ENCODE data around the gene RRP1.

The RRP1 gene

DNA sequence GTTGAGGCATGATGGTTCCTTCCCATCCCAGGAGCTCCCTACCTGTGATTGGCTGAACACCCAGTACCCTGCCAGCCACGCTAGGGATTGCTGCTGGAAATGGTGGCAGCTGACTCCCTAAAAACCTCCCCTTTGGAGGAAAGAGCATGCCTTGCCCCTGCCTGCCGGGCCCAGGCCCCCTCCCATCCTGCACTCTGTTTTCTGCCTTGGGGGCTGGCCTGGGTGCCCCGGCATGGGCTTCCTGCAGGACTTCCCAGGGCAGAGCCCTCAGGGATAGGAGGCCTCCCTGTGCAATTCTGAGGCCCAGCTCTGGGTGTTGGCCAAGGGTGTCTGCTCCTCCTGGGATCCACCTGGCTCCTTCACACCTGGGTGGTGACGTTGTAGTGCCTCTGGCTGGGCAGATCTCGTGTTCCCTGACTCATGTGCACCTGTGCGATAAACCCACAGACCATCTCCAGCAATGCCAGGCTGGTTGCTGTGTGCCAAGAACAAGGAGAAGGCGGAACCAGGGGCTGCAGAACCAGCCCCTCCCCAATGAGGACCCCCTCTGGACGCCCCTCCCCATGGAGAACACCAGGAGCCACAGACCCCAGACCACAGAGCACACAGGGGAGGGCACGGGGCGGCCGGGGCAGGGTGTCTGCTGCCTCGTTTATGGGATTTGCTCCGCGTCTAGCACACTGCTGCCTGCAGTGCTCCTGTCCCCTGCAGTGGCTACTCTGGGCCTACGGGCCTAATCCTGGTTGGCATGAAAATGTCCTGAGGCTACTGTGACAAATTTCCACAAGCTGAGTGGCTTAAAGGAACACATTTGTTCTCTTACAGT, 26.9 kb upstream of the RRP1 start:
- Histone ChIP-seq H3K36me3 (ENCODE audit: control insufficient read depth, insufficient read depth, low read length) (peaks cover 11% of the 10 kb centered on the region), H3K4me3 (ENCODE audit: low read depth, low read length) (no peak overlapping the region), H3K9me3 (ENCODE audit: control insufficient read depth, insufficient read depth, low read length) (no peaks in the 10 kb centered on the region), H3K9ac (ENCODE audit: low read depth, low read length) (no peak overlapping the region), H3K4me1 (ENCODE audit: control insufficient read depth, insufficient read depth, low read length) (no peaks in the 10 kb centered on the region), H3K27me3 (ENCODE audit: control insufficient read depth, insufficient read depth, low read length) (no peaks in the 10 kb centered on the region)

DNA sequence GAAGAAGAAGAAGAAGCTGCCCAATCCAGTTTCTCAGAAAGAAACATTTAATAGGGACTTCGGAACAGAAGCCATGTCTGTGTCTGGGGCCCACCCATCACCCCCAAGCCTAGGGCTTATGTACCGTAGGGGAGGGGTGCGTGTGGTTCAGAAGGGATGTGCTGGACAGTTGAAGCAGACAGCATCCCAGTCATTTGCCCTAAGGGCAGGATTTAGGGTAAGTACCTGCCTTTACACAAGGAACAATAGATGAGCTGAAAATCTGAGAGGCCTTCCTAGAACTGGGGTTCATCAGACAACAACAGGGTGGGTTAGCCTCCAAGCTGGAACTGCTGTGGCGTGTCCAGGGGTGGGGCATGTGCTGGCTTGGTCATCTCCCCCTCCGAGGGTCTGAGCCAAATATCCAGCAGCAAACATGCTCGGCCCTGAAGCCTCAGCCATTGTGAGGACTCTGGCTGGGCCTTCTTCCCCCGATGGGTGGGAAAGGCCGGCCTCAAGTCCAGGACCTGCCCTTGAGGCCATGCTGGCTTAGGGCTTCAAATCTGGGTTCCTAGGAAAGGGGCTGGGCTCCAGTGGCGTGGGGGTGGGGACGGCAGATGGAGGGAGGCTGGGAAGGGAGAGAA, 25.4 kb upstream of the RRP1 start:
- H3K4me1 ChIP-seq (ENCODE audit: control insufficient read depth, insufficient read depth, low read length) = no peaks in the 10 kb centered on the region
- H3K4me3 ChIP-seq (ENCODE audit: low read depth, low read length) = no peak overlapping the region
- no peak overlapping the region for H3K9ac ChIP-seq (ENCODE audit: low read depth, low read length)
- H3K9me3 ChIP-seq (ENCODE audit: control insufficient read depth, insufficient read depth, low read length) = no peaks in the 10 kb centered on the region
- peaks cover 6% of the 10 kb centered on the region for H3K36me3 ChIP-seq (ENCODE audit: control insufficient read depth, insufficient read depth, low read length)
- H3K27me3 ChIP-seq (ENCODE audit: control insufficient read depth, insufficient read depth, low read length) = no peaks in the 10 kb centered on the region

DNA sequence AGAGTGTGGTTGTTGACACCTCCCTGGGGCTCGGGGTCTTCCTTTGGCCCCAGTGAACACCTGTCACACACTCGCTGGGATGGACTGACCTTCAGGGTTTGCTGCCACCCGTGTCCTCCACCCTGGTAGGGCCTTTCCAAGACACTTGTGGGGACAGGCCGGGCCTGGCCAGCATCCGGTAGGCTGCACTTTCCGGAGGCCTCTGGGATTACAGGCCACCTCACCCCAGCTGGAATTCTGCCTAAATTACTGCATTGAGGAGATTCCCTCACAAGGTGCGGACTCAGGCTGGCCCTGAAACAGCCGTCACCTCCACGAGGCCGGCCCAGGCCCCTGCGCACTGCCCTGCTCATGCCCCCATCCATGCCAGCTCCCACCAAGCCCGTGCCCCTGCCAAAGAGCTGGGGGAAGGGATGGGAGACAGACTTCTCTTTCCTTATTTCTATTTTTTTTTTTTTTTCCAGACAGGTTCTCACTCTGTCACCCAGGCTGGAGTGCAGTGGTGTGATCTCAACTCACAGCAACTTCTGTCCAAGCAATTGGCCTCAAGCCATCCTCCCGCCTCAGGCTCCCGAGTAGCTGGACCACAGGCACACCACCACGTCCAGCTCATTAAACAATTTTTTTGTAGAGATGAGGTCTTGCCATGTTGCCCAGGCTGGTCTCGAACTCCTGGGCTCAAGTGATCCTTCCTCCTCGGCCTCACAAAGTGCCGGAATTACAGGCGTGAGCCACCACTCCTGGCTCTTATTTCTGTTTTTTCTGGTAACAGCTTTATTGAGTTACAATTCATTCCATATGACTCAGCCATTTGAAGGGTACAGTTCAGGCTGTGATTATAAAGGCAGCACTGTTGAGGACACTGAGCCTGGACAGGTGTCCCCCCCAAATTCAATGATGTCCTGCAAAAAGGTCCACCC, 24.5 kb upstream of the RRP1 start:
- H3K27me3 ChIP-seq (ENCODE audit: control insufficient read depth, insufficient read depth, low read length) = no peaks in the 10 kb centered on the region
- H3K4me3 ChIP-seq (ENCODE audit: low read depth, low read length) = no peak overlapping the region
- H3K36me3 ChIP-seq (ENCODE audit: control insufficient read depth, insufficient read depth, low read length) = peaks cover 3% of the 10 kb centered on the region
- H3K9me3 ChIP-seq (ENCODE audit: control insufficient read depth, insufficient read depth, low read length) = no peaks in the 10 kb centered on the region
- no peak overlapping the region for H3K9ac ChIP-seq (ENCODE audit: low read depth, low read length)
- H3K4me1 ChIP-seq (ENCODE audit: control insufficient read depth, insufficient read depth, low read length) = no peaks in the 10 kb centered on the region

DNA sequence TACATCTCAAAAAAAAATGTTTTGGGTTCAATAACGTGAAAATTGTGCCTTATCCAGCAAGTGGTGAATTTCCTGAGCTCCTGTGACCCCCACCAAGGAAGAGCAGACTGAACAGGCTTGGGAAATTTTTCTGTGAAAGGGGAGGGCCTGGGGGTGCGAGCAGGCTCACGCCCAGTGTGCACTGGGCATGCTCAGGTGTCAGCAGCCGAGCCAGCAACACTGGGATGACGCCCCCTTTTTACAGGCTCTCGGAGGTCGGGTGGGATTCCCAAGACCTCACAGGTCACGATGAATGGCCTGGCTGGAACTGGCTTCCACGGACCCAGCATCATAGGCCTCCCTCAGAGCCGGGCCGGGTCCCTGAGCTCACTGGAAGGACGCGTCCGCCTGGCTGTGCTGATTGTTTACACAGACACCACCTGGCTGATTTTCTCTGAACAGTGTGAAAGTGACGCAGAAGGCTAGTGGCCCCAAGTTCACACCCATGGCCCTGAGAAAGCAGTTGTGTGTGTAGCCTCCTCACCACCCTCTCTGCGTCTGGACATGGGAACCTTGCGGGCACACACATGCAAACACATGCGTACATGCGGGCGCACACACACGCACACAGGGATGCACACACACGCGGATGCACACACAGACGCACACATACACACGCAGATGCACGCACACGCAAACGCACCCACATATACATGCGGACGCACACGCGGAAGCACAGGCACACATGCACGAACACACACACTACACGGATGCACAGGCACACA, 22.5 kb upstream of the RRP1 start:
- Histone ChIP-seq H3K27me3 (ENCODE audit: control insufficient read depth, insufficient read depth, low read length) (no peaks in the 10 kb centered on the region), H3K4me1 (ENCODE audit: control insufficient read depth, insufficient read depth, low read length) (no peaks in the 10 kb centered on the region), H3K4me3 (ENCODE audit: low read depth, low read length) (no peak overlapping the region), H3K9me3 (ENCODE audit: control insufficient read depth, insufficient read depth, low read length) (no peaks in the 10 kb centered on the region), H3K9ac (ENCODE audit: low read depth, low read length) (no peak overlapping the region), H3K36me3 (ENCODE audit: control insufficient read depth, insufficient read depth, low read length) (no peaks in the 10 kb centered on the region)

DNA sequence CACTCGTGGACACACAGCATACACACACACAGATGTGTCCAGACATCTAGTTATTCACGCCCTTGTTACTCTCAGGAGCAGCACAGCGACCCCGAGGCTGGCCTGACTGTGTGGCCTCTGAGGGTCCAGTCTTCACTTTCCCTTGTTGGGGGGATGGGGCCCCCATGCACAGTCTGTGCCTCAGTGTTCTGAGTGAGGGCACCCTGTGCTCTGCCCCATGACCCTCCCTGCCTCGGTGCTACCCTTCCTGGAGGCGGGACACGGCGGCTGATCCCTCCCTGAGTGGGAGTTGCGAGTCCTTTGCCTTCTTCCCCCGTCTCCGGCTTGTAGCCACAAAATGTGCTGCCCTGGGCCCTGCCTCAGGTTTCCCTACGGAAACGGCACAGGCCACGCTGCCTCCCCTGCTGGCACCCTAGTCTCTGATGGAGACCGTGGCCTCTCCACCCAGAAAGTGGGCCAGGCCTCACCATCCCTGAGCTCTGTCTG, 21.8 kb upstream of the RRP1 start:
- no peaks in the 10 kb centered on the region for H3K9me3 ChIP-seq (ENCODE audit: control insufficient read depth, insufficient read depth, low read length)
- no peak overlapping the region for H3K9ac ChIP-seq (ENCODE audit: low read depth, low read length)
- H3K4me3 ChIP-seq (ENCODE audit: low read depth, low read length) = no peak overlapping the region

DNA sequence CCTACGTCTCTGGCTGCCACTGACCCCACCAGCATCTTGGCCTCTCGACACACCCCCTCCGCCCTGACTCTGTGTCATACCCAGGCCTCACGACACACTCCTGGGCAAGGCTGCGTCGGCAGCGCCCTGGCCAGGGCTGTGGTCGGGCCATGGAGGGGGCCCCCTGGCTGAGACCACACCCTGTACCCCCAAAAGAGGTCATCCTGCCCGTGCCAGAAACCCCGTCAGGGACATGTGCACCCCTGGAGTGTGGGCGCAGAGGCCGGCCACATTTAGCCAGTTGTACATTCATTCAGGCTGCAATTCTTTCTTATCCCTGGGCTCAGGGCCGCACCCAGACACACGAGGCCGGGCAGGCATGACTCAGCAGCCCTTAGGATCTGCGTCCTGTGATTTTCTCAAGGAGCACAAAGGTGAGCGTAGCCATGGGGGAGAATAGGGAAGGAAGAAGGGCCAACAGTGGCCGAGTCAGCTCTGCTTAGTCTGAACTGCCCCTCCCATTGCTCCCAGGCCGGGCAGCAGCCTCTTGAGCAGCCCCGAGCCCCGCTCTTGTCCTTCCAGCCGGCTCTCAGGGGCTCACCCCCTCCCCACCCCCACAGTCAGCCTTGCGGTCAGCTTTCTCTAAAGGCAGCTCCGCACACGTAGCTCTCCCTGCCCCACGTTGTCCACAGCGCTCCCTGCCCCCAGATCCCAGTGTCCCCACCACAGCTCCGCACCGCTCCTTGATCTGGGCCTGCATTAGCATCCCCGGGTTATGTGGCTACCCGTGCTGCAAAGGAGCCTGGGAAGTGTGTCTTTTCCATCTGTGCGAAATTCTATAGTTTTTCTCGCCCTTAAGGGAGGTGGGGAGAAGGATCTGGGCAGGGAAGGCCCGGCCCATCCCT, 21.2 kb upstream of the RRP1 start:
- no peaks in the 10 kb centered on the region for H3K4me1 ChIP-seq (ENCODE audit: control insufficient read depth, insufficient read depth, low read length)
- H3K4me3 ChIP-seq (ENCODE audit: low read depth, low read length) = no peak overlapping the region
- no peaks in the 10 kb centered on the region for H3K9me3 ChIP-seq (ENCODE audit: control insufficient read depth, insufficient read depth, low read length)
- H3K9ac ChIP-seq (ENCODE audit: low read depth, low read length) = peak overlapping the region; percentile 60
- no peaks in the 10 kb centered on the region for H3K27me3 ChIP-seq (ENCODE audit: control insufficient read depth, insufficient read depth, low read length)
- H3K36me3 ChIP-seq (ENCODE audit: control insufficient read depth, insufficient read depth, low read length) = peaks cover under 1% of the 10 kb centered on the region

More for the DNA sequence above, 21.8 kb upstream of the RRP1 start:
- Histone ChIP-seq H3K36me3 (ENCODE audit: control insufficient read depth, insufficient read depth, low read length) (no peaks in the 10 kb centered on the region), H3K27me3 (ENCODE audit: control insufficient read depth, insufficient read depth, low read length) (no peaks in the 10 kb centered on the region), H3K4me1 (ENCODE audit: control insufficient read depth, insufficient read depth, low read length) (no peaks in the 10 kb centered on the region)

DNA sequence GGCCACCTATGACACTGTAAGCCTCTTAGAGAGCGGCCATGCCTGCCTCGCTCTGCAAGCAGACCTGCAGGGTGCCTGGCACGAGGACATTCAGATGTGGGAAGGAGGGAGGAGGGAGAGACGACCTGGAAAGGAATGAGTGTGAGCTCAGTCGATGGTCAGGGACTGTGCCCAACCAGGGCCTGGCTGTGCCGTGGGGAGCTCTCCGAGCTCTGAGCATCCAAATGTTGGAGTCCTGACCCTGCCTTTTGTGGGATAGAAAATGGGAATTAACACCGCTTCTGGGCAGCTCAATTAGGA, 20.6 kb upstream of the RRP1 start:
- Histone ChIP-seq H3K4me3 (ENCODE audit: low read depth, low read length) (no peak overlapping the region), H3K9me3 (ENCODE audit: control insufficient read depth, insufficient read depth, low read length) (no peaks in the 10 kb centered on the region), H3K4me1 (ENCODE audit: control insufficient read depth, insufficient read depth, low read length) (no peaks in the 10 kb centered on the region), H3K36me3 (ENCODE audit: control insufficient read depth, insufficient read depth, low read length) (peaks cover 6% of the 10 kb centered on the region), H3K27me3 (ENCODE audit: control insufficient read depth, insufficient read depth, low read length) (no peaks in the 10 kb centered on the region), H3K9ac (ENCODE audit: low read depth, low read length) (peak overlapping the region; percentile 60)

DNA sequence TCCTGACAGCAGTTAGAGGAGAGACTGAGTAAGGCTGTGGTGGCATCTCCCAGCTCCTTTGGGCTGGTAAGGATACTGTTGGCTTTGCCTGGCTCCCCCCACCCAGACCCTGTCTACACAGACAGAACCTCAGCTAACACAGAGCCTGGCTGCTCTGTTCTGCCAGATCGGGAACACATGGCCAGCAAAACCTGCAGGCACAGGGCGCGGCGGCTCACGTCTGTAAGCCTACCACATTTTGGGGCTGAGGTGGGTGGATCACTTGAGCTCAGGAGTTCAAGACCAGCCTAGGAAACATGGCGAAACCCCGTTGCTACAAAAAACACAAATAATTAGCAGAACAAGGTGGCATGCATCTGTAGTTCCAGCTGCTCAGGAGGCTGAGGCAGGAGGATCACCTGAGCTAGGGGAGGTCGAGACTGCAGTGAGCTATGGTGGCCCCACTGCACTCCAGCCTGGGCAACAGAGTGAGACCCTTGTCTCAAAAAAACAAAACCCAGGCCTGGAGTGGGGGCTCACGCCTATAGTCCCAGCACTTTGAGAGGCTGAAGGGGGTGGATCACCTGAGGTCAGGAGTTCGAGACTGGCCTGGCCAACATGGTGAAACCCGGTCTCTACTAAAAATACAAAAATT, 19.9 kb upstream of the RRP1 start:
- H3K4me3 ChIP-seq (ENCODE audit: low read depth, low read length) = no peak overlapping the region
- H3K9me3 ChIP-seq (ENCODE audit: control insufficient read depth, insufficient read depth, low read length) = no peaks in the 10 kb centered on the region
- H3K9ac ChIP-seq (ENCODE audit: low read depth, low read length) = no peak overlapping the region
- no peaks in the 10 kb centered on the region for H3K4me1 ChIP-seq (ENCODE audit: control insufficient read depth, insufficient read depth, low read length)
- no peaks in the 10 kb centered on the region for H3K27me3 ChIP-seq (ENCODE audit: control insufficient read depth, insufficient read depth, low read length)
- peaks cover 12% of the 10 kb centered on the region for H3K36me3 ChIP-seq (ENCODE audit: control insufficient read depth, insufficient read depth, low read length)

DNA sequence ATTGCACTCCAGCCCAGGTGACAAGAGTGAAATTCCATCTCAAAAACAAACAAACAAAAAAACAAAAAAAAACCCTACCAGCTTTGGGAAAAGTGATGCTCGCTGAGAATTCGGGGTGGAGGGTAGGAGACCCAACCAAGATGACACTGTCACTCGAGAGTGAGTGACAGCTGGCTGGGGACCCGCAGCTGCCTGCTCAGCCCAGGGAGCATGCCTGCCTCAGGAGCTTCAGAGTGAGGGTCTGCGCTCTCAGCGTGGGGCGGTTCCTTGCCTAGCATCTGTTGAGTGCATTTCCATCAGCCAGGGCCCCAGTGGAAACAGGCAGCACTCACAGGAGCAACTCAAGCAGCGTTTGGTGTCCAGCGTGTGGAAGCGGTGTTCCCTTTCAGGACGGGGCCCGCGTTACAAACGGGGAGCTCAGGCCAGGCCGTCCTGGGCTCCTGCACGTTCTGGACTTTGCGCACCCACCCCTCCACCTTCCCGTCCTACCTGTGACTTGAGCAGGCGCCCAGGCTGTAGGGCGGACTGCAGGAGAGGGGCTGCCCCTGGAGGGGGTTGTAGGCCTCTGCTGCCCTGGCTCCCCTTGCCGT, 19.2 kb upstream of the RRP1 start:
- Histone ChIP-seq H3K4me1 (ENCODE audit: control insufficient read depth, insufficient read depth, low read length) (no peaks in the 10 kb centered on the region), H3K27me3 (ENCODE audit: control insufficient read depth, insufficient read depth, low read length) (no peaks in the 10 kb centered on the region), H3K4me3 (ENCODE audit: low read depth, low read length) (no peak overlapping the region), H3K9ac (ENCODE audit: low read depth, low read length) (no peak overlapping the region), H3K36me3 (ENCODE audit: control insufficient read depth, insufficient read depth, low read length) (peaks cover 13% of the 10 kb centered on the region), H3K9me3 (ENCODE audit: control insufficient read depth, insufficient read depth, low read length) (no peaks in the 10 kb centered on the region)

DNA sequence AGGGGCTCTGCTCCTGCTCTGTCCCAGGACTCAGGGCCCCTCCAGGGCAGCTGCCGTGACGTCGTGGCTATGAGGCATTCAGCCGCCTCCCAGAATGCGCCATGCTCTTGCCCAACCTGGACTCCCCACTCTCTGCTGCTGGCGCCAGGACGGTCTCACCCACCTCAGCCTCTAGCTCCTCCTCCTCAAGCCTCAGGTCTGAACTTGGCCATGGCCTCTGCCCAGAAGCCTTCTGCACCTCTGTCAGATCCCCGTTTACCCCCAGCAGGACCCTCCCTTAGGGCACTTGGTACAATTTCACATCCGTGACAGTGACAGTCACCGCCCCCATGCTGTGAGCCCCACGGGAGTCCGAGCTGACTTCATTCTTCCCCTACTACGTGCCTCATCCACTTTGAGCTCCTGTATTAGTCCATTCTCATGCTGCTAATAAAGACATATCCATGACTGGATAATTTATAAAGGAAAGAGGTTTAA, 18.1 kb upstream of the RRP1 start:
- Histone ChIP-seq H3K4me3 (ENCODE audit: low read depth, low read length) (no peak overlapping the region), H3K4me1 (ENCODE audit: control insufficient read depth, insufficient read depth, low read length) (peaks cover 2% of the 10 kb centered on the region), H3K27me3 (ENCODE audit: control insufficient read depth, insufficient read depth, low read length) (no peaks in the 10 kb centered on the region), H3K9ac (ENCODE audit: low read depth, low read length) (no peak overlapping the region), H3K36me3 (ENCODE audit: control insufficient read depth, insufficient read depth, low read length) (peaks cover 13% of the 10 kb centered on the region), H3K9me3 (ENCODE audit: control insufficient read depth, insufficient read depth, low read length) (no peaks in the 10 kb centered on the region)

All from iPS-15b (cell line).